H7 (cell line): Measurements from ENCODE around the gene SLC13A3. TPM values are rescaled to one million over a fixed set of nuclear protein-coding genes. Genes with fewer than 3 reads are reported as not detected.

Experiments
- DNase-seq: peaks from one replicate; pipeline ENCODE4 v3.0.0; 2012
- H3K27me3 ChIP-seq: 2 replicates; pipeline ENCODE4 v1.6.0; 2011; ENCODE audit warnings: mild to moderate bottlenecking, low read length; ENCODE audit not compliant: control insufficient read depth, insufficient read depth
- H3K36me3 ChIP-seq: replicated peaks from 2 replicates; pipeline ENCODE4 v1.5.1; 2011; ENCODE audit warnings: low read length; ENCODE audit not compliant: control insufficient read depth, insufficient read depth
- H3K4me3 ChIP-seq: 2 replicates; pipeline ENCODE4 v1.5.1; 2011; ENCODE audit warnings: low read depth, mild to moderate bottlenecking, control low read depth, low read length, moderate library complexity; ENCODE audit not compliant: insufficient read depth
- total RNA-seq: library from RNA; depleted of rRNA; stranded (reverse); fragments of >200 nt; shearing (Covaris generic); gene quantifications from 2 replicates; pipeline ENCODE4 v1.2.3, GENCODE V29; 2014

SLC13A3 gene
- total RNA-seq, 1 experiment from 2014 or later, result 6.9 TPM

GRCh38 chr20:46638134-46638897 is 12.9 kb downstream of the SLC13A3 start:
- no peaks in the 10 kb centered on the region for H3K27me3 ChIP-seq
- peak; percentile 40 for DNase-seq
- H3K4me3 ChIP-seq, result no peak overlapping the region
- H3K36me3 ChIP-seq, result no peaks in the 10 kb centered on the region

DNA sequence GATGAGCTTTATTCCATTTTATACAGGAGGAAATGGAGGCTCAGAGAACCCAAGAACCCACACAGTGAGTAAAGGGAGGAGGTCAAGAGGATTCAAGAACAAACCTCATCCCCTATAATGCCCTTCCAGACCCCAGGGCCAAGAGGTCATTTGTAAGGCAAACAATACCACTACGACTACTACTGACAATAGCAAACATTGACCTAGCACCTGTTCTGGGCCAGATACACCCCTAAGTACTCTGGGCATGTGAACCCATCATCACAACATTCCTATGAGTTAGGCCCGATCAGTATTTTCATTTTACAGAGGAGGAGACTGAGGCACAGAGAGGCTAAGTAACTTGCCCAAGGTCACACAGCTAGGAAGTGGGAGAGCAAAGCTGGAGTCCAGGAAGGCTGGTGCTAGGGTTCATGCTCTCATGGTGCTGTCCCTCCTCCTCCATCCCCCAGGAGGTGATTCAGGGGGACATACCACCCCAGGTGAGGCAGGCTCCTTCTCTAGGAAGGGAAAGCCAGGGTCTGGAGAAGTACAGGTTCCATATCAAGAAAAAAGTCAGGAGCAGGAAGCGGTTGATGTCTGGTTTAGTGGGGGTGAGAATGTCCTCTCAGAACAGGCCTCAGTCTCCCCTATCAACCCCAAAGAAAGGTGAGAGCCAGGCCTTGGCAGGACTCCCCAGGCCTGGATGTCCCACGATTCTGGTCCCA is 13.7 kb downstream of the SLC13A3 start:
- Histone ChIP-seq H3K36me3 (no peaks in the 10 kb centered on the region), H3K27me3 (no peaks in the 10 kb centered on the region), H3K4me3 (no peak overlapping the region)
- DNase-seq, result no peak

DNA sequence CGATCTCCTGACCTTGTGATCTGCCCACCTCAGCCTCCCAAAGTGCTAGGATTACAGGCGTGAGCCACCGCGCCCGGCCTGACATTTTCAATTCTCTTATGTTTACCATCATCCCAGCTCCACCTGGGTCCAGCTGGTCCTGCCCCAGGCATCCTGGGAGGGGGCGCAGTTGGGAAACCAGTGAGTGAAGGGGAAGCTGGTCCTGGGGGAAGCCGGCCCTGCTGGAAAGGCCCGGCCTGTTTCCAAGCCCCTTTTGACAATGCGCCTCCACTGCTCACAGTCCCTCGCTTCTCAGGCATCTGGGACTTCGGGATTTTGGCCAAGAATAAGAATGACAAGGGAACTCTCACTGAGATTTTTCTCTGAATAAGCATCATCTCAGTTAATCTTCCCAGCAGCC is 14.2 kb downstream of the SLC13A3 start:
- no peak for DNase-seq
- Histone ChIP-seq H3K4me3 (no peak overlapping the region), H3K27me3 (no peaks in the 10 kb centered on the region), H3K36me3 (no peaks in the 10 kb centered on the region)

GRCh38 chr20:46636514-46636913 is 14.7 kb downstream of the SLC13A3 start:
- no peaks in the 10 kb centered on the region for H3K27me3 ChIP-seq
- H3K4me3 ChIP-seq, result no peak overlapping the region
- no peak for DNase-seq
- no peaks in the 10 kb centered on the region for H3K36me3 ChIP-seq

DNA sequence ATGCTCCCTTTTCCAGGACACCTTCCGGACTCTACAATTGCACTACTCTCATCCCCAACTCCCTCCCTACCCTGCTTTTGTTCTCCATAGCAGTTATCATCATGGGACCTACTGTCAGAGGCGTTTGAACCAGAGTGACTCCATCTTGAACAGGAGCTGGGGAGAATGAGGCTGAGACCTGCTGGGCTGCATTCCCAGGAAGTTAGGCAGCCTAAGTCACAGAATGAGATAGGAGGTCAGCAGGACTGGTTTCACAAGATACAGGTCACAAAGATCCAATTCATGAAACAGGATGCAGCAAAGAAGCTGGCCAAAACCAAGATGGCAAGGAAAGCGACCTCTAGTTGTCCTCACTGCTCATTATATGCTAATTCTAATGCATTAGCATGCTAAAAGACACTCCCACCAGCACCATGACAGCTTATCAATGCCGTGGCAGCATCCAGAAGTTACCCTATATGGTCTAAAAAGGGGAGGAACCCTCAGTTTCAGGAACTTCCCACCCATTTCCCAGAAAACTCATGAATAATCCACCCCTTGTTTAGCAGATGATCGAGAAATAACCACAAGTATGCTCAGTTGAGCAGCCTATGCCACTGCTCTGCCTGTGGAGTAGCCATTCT is 15.6 kb downstream of the SLC13A3 start:
- Histone ChIP-seq H3K27me3 (no peaks in the 10 kb centered on the region), H3K36me3 (no peaks in the 10 kb centered on the region), H3K4me3 (no peak overlapping the region)
- no peak for DNase-seq

DNA sequence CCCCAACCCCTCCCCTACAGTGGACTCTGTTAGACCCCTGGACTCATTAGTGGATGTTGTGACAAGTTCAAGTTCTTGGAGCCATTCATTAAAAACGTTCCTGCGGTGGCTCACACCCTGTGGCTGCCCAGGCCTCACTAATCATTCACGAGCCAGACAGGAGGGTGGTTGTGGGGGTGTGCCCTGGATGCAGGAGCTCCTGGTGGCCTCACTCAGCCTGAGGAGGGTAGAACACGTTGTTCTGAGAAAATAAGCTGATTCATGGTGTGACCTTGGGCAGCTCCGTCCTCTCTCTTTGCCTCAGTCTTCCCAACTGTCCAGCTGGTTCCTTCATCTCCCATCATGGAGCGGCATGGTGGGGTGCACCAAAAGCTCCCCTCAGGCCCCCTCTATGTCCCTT is 16.7 kb downstream of the SLC13A3 start:
- H3K27me3 ChIP-seq, result no peaks in the 10 kb centered on the region
- no peak overlapping the region for H3K4me3 ChIP-seq
- no peak for DNase-seq
- H3K36me3 ChIP-seq, result no peaks in the 10 kb centered on the region

DNA sequence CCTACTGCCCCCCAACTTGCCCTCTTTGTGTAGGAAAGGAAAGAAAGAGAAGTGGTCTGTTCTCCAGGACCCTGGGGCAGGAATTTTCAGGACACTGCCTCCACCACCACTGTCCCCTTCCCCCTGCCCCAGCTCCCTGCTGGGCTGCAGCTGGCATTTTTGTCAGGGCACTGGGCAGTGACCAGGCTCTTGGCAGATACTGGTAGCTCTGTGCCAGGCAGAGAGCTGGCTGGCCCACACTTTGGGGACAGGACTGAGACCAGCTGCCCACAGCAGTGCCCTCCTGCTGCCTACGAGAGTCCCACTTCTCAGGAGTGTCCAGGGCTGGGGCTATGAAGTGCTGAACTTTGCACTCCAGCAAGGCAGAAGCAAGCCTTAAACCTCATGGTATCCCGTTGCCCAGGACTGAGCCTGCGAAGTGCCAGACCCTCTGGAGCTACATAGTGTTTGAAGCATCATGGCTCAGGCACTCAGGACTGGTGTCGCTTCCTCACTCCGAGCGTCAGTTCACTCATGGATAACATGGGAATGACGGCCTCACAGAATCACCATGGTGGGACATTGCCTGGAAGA is 19.3 kb downstream of the SLC13A3 start:
- no peaks in the 10 kb centered on the region for H3K27me3 ChIP-seq
- H3K36me3 ChIP-seq, result no peaks in the 10 kb centered on the region
- DNase-seq, result no peak
- no peak overlapping the region for H3K4me3 ChIP-seq

GRCh38 chr20:46631212-46631869 is 19.9 kb downstream of the SLC13A3 start:
- DNase-seq, result peak; percentile 39
- H3K4me3 ChIP-seq, result no peak overlapping the region
- no peaks in the 10 kb centered on the region for H3K27me3 ChIP-seq
- no peaks in the 10 kb centered on the region for H3K36me3 ChIP-seq

- DNase-seq, result no peak
- H3K4me3 ChIP-seq, result no peak overlapping the region
- H3K27me3 ChIP-seq, result no peaks in the 10 kb centered on the region
- no peaks in the 10 kb centered on the region for H3K36me3 ChIP-seq
Measured at GRCh38 chr20:46630306-46630705, 21.0 kb downstream of the SLC13A3 start.

- H3K4me3 ChIP-seq, result no peak overlapping the region
- no peaks in the 10 kb centered on the region for H3K27me3 ChIP-seq
- DNase-seq, result no peak
- H3K36me3 ChIP-seq, result no peaks in the 10 kb centered on the region
Measured at GRCh38 chr20:46629341-46629740, 21.9 kb downstream of the SLC13A3 start.

- H3K36me3 ChIP-seq, result no peaks in the 10 kb centered on the region
- no peak for DNase-seq
- H3K4me3 ChIP-seq, result no peak overlapping the region
- no peaks in the 10 kb centered on the region for H3K27me3 ChIP-seq
Measured at GRCh38 chr20:46627234-46627633, 24.0 kb downstream of the SLC13A3 start.

DNA sequence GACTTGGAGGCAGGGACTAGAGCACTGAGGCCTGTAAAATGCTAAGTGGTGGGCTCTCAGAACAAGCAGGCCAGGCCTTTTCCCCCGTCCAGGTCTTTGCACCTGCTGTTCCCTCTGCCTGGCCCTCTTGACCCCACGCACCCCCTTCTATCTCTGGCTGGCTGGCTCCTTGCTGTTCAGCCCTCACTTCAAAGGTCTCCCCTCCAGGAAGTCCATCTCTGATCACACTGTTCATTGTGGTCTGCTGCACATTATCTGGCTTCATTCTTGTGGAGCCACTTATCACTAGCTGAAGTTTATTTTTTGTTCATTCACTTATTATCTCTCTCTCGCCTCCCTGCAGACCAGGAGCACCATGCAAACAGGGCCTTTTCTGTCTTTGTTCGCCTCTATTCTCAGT is 24.5 kb downstream of the SLC13A3 start:
- H3K27me3 ChIP-seq, result no peaks in the 10 kb centered on the region
- no peaks in the 10 kb centered on the region for H3K36me3 ChIP-seq
- no peak for DNase-seq
- H3K4me3 ChIP-seq, result no peak overlapping the region

DNA sequence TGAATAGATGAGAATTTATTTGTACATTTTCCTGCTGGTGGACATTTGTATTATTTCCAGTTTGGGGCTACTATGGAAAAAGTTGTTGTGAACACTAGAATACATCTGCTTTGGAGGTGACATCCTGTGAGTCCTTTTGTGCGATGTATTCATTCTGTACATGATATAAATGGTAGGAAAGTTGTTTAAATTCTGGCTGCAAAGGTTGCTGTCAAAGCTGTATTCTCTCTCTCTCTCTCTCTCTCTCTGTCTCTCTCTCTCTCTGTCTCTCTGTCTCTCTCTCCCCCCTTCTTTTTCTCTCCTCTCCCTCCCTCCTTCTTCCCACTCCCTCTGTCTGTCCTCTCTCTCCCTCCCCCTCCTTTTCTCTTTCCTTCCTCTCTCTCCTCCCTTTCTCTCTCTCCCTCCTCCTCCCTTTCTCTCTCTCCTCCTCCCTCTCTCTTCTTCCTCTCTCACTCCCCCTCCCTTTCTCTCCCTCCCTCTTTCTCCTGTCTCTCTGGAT is 25.3 kb downstream of the SLC13A3 start:
- DNase-seq, result no peak
- H3K36me3 ChIP-seq, result no peaks in the 10 kb centered on the region
- H3K27me3 ChIP-seq, result no peaks in the 10 kb centered on the region
- no peak overlapping the region for H3K4me3 ChIP-seq

DNA sequence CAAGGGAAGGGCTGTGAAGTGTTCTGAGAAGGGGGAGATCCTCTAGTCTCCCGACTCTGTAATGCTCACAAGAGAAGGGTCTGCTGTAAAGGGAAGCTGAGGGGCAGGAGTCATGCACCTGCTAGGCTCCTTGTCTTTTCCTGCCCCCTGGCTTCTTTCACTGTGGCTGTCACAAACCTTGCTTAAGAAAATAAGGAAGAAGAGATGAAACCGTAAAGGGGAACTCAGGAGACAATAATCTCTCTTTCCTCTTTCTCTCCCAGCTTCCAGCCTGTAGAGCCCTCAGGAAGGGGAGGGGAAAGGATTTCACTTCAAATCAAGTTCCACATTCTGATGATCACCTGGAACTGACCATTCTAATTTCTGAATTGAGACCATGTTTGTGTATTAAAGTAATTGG is 26.3 kb downstream of the SLC13A3 start:
- H3K36me3 ChIP-seq, result no peaks in the 10 kb centered on the region
- H3K27me3 ChIP-seq, result no peaks in the 10 kb centered on the region
- no peak for DNase-seq
- H3K4me3 ChIP-seq, result no peak overlapping the region
